Stimulated activated CD4-positive, alpha-beta T cell treated with anti-CD3 and anti-CD28 coated beads, Interleukin-2, amount 100 ng/mL, for 24 hours (primary cell): ENCODE measurements around the gene CAMK2D.

Experiments used
- DNase-seq, 2 donors: peaks; one replicate each; pipeline ENCODE4 v3.0.0-alpha.2; 2020

CAMK2D gene

DNA sequence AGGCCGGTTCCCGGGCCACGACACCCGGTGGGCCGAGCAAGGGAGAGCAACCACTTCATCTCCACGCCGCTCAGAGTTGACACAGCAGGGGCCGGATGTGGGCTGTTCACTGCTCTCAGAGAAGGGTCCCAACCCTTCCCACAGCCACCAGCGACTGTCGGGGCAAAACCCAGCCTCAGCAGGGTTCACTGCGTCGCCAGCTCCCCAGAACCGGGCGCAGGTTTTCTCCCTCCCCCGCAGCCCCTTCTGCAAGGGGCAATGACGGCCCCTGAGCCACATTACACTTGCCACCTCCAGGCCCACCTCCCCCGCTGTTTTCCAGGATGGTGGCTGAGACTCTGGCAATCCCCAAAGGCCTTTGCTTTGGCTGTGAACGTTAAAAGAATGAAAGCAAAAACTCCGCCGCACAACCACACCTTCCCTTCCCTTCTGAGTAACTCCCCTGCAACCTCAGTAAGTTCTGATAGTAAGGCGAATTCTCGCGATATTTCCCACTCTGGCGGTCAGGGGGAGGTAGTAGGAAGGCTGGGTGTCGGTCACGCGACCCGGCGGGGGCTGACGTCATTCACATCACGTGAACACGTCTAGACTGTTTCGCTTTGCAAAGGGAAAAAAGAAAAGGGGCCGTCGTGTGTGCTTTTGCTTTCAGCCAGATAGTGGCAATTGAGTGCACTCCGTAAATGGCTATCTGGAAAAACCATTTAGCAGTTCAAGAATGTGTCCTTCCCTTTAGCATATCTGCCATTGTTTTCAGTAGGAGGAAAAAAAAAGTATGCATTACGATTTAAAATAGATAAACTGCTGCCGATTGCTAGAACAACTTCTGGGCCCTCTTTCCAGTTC, 869 bp upstream of the CAMK2D start:
- peak; percentile 97 to 99 for DNase-seq

DNA sequence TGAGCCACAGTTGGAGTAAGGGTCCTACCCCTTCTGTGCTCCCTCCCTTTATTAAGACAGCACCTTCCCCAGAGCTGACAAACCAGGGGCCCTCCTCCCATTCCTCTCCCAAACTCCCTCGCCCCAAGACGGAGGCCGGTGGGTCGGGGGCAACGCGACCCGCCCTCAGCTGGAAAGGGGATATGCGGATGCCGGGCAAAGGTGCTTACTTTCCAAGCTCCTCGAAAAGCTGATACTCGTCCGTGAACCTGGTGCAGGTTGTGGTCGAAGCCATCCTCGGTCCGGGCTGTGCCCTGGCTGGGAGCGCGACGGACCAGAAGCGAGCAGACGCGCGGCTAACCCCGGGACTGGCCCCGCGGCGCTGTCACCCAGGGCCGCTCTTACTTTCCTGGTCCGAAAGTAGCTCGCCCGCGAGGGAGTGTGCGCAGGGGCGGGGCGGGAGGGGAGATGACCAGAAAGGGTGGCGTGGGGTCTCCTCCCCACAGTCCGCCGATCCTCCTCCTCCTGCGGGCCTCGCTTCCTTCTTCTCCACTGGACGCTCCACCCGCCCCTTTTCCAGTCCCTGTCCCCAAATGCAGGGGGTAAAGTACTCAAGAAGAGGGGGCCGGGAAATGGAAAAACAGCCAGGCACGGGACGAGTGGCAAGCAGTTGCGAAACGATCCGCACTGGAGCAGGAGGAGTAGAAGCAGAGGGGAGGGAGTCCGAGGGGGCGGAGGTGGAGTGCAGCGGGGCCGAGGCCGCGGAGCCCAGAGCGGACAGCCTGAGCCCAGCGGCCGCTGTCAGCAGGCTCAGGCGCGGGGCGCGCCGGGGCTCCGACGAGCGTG, 531 bp downstream of the CAMK2D start:
- DNase-seq: peak; percentile 59 to 62

DNA sequence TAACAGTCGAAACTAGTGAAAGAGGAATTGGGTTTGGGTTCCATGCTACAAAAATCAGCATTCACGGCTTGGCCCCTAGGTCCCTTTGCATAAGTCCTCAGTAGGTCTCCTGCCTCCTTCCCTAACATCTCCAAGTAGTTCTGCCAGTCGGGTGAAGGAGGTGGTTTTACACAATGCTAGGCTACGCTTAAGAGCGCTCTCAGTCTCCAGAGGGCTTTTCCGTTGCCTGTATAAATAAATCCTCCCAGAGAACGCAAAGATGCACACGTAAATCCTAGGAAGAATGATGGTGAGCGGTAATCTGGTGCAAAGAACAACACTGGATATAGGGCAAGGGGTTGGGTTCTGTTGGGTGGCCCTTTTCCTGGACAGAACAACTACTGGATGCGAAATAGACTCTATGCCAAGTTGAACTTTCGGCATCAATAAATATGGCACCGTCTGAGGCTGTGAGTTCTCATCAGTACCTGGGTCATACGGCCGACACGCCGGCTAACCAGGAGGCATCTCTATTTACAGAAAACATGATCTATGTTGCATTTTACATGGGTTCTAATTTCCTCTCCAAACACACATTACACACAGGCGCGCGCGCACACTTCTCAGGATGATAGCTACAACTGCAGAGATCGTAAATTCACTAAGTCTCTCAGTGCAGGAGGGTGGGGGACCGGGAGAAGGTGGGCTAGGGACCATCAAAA, 1.3 kb downstream of the CAMK2D start:
- DNase-seq: peak; percentile 40 to 46

DNA sequence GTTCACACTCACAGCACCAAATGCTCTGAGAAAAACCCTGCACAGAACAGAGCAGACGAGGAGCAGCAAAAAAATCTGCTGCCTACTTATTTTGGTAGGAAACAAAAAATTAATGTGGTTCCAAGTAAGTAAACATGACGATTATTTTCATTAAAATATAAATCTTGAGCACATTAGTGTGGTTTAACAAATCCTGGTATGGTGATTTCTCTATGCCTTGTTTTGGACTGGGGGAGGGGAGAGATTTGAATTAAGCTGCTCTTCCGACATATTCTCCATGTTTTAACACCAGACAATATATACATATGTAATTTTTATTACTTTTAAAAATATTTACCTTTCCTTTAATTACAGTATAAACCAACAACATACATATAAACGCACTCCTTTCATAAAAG, 1.8 kb downstream of the CAMK2D start:
- DNase-seq: no peak

DNA sequence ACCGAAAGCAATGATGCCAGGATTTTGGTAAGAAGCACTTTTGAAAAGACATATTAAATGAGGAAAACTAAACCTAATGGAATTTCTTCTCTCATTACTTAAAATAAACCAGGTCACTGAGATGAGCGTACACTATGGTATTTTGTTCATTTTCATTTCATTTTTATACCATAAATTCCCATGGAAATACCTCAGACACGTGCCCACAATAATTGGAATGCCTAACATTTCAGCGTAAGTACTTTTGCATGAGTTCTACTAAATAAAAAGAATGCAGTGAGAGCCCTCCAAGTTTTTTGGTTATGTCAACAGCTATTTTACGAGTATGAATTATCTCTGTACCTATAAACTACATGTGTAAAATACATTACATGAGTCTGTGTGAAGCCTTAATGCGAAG, 3.2 kb downstream of the CAMK2D start:
- DNase-seq: no peak

DNA sequence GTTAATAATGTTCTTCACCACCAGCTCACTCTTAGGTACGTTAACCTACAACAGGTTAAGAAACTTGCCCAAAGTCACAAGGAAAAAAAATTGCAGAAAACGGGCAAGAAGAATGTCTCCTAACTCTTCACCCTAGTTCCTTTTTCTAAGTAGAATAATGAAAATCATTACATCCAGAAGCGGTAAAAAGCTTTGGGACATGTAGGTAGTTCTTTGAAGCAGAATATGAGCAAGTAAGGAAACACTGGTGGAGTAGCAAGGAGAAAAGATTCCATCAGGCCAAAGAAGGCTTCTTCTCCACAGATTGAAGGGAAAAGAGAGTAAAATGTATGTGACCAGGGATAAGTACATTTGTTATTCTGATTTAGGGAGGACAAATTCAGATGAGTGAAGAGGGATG, 4.1 kb downstream of the CAMK2D start:
- DNase-seq: no peak

DNA sequence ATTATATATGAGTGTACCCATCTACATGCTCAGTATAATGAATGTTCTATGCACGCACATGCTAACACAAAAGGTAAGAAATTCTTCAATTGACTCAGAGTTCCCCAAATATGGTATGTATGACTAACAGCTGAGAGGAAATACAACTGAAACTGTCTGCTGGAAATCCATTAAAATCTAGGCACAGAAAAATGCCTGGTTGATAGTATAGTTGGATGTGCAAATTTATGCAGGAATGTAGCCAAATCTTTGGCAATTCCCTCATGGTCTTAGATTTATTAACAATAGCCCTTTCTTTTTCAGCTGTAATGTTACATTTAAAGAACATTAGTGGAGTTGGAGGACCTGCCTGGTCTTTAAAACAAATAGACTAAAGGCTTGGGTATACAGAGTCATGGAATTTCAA, 5.5 kb downstream of the CAMK2D start:
- DNase-seq: no peak

DNA sequence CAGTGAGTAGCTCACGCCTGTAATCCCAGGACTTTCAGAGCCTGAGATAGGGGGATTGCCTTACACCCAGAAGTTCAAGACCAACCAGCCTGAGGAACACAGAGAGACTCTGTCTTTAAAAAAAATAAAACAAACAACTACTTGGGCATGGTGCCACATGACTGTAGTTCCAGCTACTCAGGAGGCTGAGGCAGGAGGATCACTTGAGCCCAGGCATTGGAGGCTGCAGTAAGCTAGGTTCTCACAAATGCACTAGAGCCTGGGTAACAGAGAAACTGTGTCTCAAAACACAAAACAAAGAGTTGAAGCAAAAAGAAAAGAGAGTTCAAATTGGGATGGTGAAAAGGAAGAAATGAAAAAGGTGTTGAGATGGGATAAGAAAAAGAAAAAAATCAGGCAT, 10.8 kb downstream of the CAMK2D start:
- no peak for DNase-seq

DNA sequence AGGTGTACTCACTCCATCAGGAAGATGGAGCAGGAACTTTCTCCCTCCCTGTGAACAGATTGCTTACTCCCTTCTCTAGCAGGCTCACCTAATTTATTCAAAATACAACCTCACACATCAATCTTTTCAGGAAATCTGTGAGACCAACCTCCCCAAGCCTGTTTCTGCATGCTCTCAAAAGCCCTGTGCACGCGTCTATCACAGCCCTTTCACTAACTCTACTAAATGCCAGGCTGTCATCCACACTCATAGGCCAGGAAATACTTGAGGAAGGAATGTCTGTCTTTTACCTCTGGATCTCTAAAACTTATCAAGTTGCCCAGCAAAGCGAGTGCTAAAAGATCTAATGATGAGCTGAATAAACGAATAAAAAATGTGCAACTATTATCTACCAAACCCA, 11.2 kb downstream of the CAMK2D start:
- no peak for DNase-seq

DNA sequence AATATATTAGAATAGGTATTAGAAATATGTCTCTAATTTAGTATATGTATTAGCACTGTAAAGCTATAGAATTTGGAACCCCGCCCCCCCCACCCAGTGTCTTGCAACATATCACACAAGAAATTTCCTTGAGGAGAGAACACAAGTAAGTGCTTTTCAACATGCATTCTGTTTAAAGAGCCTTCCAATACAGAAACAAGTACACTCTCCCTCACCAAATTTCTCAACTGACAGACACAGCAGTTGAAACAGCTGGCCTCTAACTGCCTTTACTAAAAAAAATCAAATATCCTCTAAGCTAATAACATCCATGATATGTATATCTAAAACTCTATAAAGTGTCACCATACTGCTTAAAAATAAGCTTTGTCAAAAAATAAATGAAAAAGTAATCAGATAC, 12.4 kb downstream of the CAMK2D start:
- DNase-seq: no peak

DNA sequence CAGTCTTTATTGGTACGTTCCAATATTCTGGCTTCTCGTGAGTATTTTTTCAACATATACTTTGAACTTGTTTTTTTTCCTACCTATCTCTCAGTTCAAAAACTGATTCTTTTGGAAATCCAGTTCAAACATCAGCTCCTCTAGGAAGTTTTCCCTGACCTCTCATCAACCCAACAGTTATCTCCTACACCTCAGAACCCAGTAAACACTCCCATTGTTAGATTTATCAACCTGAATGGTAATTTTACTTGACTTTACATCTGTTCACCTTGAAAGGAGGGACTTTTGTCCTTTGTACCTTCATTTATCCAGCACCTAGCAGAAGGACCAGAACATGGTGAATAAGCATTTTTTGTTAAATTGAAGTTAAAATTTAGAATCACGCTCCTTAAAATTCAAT, 13.6 kb downstream of the CAMK2D start:
- DNase-seq: no peak

DNA sequence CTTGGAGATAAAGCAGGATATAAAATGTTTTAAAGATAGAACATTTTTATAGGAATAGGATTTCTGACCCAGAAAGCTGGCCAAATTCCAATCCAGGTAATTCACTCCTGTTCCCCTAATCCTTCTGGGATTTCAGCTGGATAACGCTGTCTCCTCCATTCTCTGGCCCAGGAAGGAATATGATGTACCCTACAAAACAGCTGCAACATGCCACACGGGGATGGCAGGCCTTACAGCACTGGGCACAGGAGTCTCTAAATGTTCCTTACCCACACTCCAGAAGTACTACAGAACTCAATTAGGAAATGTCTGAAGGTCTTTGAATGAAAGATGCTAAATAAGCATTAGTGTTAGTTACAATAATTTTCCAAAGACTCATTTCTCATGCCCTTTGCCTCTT, 15.8 kb downstream of the CAMK2D start:
- DNase-seq: no peak

DNA sequence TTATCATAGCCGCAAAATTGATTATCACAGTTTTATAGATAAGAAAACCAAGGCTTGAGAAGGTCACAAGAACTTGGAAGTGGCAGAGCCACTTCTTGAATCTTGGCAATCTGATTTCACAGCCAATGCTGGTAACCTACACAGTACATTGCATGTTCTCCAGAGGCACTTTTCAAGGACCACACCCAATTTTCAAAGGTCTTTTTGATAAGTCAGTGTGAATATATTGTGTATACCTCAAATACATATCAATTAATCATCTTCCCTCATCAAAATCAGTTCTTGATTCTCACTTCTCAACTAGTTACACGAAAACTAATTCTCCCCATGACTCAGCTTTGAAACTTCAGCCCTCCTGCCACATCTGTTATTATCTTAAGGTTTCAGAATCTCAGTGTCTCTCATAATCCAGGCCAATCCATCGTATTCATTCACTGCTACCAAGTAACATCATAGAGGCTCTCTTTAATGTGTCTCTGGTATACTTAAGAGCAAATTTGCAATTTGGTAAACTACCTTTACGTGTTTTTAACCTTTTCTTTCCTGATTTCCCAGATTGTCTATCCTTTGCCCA, 16.8 kb downstream of the CAMK2D start:
- no peak for DNase-seq

DNA sequence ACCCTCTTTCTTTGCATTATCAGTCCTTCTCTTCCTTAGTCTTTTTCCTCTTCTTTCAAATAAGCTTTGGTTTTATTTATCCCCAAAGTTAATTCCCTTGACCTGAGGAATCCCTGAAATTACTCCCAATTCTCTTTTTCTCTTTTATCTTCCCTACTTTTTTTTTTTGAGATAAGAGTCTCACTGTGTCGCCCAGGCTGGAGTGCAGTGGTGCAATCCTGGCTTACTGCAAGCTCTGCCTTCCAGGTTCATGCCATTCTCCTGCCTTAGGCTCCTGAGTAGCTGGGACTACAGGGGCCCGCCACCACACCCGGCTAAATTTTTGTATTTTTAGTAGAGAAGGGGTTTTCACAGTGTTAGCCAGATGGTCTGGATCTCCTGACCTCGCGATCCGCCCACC, 17.8 kb downstream of the CAMK2D start:
- no peak for DNase-seq

DNA sequence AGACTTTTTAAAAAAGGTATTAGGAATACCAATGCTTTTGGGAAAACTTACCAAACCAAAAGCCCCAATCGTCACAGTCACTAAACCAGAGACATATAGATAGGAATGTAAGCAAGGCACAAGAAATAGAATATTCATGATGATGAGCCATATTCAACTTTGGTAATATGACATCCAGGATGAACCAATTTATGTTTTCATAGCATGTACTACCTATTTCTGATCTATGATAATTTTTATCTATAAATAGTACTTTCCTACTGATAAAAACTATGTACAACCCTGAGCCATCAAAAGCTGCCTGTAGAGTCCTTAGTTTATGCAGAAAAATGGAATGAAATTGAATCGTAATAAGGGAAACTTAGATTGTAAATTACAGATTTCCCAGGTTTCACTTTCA, 18.9 kb downstream of the CAMK2D start:
- no peak for DNase-seq

DNA sequence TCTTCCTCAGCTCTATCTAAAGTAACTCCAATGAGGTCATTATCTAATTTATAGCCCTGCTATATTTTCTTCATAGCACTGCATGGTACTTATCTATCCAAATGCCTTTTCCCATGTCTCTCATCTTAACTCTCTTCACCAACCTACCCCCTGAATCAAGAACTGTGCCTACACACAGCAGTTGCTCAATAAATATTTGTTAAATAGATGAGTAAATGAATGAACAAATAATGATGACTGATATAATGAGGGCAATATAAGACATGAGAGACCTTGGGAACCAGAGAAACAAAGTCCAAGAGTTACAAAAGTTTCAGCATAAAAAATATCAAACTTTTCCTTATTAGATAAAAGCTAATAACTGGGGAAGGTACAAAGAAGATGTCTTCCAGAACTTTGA, 19.6 kb downstream of the CAMK2D start:
- no peak for DNase-seq

DNA sequence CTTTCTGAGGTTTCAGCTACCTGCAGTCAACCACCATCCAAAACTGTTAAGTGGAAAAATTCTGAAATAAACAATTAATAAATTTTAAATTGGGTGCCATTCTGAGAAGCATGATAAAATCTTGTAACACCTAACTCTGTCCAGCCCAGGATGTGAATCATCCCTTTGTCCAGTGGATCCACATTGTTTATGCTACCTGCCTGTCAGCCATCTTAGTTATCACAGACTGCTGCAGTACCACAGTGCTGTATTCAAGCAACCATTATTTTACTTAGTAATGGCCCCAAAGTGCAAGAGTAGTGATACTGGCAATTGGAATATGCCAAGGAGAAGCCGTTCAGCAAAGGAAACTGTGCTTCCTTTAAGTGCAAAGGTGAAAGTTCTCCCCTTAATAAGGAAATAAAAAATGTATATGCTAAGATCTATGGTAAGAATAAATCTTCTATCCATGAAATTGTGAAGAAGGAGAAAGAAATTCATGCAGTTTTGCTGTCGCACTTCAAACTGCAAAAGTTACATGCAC, 20.6 kb downstream of the CAMK2D start:
- DNase-seq: no peak

DNA sequence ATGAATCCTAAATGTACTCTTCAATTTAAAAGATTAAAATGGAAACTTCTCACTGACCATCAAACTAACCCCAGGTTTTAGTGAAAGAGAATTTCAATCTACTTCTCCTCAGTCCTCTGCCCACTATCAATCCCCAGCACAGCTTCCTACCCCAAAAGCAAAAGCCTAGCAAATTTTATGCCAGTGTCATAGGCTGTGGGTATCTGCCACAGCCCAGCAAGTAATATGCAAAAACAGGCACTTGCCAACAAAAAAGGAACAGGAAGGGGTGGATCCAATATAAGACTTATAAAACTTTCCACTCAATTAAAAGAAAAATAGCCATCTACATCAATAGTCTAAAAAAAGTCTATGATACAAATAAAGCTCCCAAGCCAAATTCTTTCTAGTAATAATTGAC, 22.3 kb downstream of the CAMK2D start:
- no peak for DNase-seq

DNA sequence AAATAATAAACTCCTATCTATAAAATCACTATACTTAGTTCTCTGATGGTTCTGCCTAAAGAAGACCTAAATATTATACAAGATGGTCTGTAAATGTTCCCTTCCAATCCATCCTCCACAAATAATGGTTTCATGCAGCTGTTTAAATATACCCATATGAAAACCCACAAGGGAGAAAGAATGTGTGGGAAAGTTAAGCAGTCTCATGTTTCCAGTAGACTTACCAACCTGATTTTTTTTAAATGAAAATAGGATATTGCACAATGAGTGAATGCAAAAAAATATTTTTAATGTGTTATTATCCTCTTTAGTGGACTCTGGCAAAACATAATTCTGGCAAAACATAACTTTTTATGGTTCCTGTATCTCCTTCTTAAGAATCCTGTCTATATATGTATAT, 23.3 kb downstream of the CAMK2D start:
- DNase-seq: no peak

DNA sequence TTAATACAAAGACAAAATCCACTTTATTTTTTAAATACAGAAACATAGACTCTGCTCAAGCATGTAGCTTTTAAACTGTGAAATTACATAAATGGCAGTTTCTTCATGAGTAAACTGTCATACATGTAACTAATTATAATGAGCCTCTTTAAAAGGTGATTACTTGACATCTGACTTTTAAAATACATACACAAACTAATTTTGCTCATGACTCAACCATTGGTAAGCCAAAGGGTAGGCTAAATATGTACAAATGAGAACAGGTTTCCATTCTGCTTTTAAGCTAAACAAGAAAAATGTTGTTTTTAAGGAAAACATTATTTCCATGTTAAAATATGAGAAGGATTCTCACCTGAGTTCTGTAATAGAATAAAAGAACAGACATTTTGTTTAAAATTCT, 27.9 kb downstream of the CAMK2D start:
- DNase-seq: no peak

DNA sequence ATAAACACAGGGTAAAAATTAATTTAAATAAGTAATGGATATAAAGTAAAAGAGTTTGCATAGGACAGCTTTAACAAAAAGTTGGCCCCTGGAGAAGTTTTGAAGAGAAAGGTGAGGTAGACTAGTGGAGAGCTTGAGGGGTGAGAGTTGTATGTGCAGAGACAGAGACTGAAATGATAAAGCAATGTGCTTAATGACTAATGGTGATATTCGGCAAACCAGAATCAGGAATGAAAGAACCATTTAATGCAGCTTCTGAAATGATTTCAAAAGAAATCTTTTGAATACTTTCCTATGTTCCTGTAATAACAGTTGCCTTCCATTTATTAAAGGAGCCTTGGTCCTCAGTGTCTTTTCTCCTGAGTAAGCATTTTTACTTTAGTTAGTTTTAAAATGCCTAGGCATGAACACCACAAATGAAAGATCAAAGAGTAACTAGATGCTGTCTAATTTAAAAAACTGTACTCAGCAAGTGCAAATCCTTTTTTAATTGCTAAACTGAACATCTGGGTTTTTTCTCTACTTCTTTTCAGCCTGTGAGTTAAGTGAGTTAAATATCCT, 28.5 kb downstream of the CAMK2D start:
- no peak for DNase-seq

DNA sequence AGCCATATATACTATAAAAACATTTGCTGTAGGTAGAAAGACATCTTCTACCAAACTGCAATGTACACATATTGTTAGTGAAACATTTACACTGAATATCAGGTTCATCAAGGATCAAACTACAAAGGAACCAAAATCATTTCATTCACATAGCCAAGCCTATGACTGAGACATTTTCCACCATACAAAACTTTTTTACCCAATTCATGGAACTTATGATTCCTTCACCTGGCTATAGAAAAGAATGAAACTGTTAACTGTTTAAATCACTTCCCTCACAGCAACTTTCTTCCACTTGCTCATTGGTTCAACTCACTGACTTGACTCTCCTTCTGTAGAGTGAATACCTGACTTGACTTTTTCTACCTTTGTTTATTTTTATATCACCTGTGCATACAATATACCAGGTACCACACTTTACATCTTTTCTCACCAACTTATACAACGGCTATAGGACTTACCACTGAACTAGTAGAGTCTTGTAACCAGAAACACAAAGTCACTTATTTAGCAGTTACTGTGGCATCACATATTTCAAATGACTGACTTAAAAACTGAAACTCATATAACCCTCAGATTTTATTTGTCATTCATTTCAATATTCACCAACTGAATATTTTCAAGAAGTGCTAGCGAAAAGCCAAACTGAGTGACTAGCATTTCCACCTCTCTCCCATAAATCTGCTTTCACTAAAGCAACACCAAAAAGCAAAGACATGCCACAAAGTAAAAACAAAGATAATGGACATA, 30.9 kb downstream of the CAMK2D start:
- DNase-seq: no peak
